Memory B cell (primary cell): ENCODE results near the gene PRR23C.

Experiments used
- ATAC-seq: fragments of 150-1000 bp; cut with Tn5 transposase; 2 replicates; pipeline ENCODE4 v1.10.0; 2021; ENCODE audit warnings: low read depth, mild to moderate bottlenecking, moderate library complexity
- DNase-seq, 2 donors: peaks; one replicate each; pipeline ENCODE4 v3.0.0; 2022; ENCODE audit warnings: low spot score in 2 of 2
- H3K27ac Mint-ChIP-seq: one replicate; pipeline ENCODE4 v1.8.0; 2022; ENCODE audit warnings: mild to moderate bottlenecking, moderate library complexity, mixed read lengths
- H3K27me3 Mint-ChIP-seq: one replicate; pipeline ENCODE4 v1.8.0; 2022; ENCODE audit warnings: mixed read lengths
- H3K36me3 Mint-ChIP-seq: one replicate; pipeline ENCODE4 v1.8.0; 2022; ENCODE audit warnings: mild to moderate bottlenecking, mixed read lengths
- H3K4me1 Mint-ChIP-seq: one replicate; pipeline ENCODE4 v1.8.0; 2022; ENCODE audit warnings: mixed read lengths
- H3K4me3 Mint-ChIP-seq: one replicate; pipeline ENCODE4 v1.8.0; 2022; ENCODE audit warnings: mild to moderate bottlenecking, moderate library complexity, mixed read lengths
- H3K9me3 Mint-ChIP-seq: one replicate; pipeline ENCODE4 v1.8.0; 2022; ENCODE audit warnings: mixed read lengths

PRR23C gene

GRCh38 chr3:139024968-139025367, 19.7 kb downstream of the PRR23C start:
- no peak for DNase-seq
- Mint-ChIP-seq H3K36me3 (no peaks in the 10 kb centered on the region), H3K27ac (no peak overlapping the region), H3K4me3 (no peak overlapping the region), H3K27me3 (no peaks in the 10 kb centered on the region), H3K4me1 (no peaks in the 10 kb centered on the region), H3K9me3 (no peaks in the 10 kb centered on the region)
- no peak for ATAC-seq

- Mint-ChIP-seq H3K27ac (no peak within 1 kb of the TSS), H3K36me3 (no peaks in the 10 kb centered on the region), H3K4me1 (no peaks in the 10 kb centered on the region), H3K4me3 (no peak within 1 kb of the TSS), H3K27me3 (peaks cover 4% of the 10 kb centered on the region), H3K9me3 (peaks cover 2% of the 10 kb centered on the region)
- no peak for ATAC-seq
- DNase-seq: no peak
These were observed 23.8 kb downstream of the PRR23C start, which contains the start of gene PRR23B for GRCh38 chr3:139020868-139021234. TSS of gene PRR23B (minus strand) at chr3:139020926. CDS start at chr3:139020661, 265 bp downstream.

GRCh38 chr3:139020036-139020867, 24.4 kb downstream of the PRR23C start:
- no peaks in the 10 kb centered on the region for H3K36me3 Mint-ChIP-seq
- DNase-seq: no peak
- no peaks in the 10 kb centered on the region for H3K4me1 Mint-ChIP-seq
- H3K27ac Mint-ChIP-seq: no peak overlapping the region
- ATAC-seq: no peak
- H3K4me3 Mint-ChIP-seq: no peak overlapping the region
- peaks cover 4% of the 10 kb centered on the region for H3K27me3 Mint-ChIP-seq
- peaks cover 2% of the 10 kb centered on the region for H3K9me3 Mint-ChIP-seq

- Mint-ChIP-seq H3K9me3 (peaks cover 12% of the 10 kb centered on the region), H3K36me3 (no peaks in the 10 kb centered on the region), H3K4me3 (no peak overlapping the region), H3K4me1 (no peaks in the 10 kb centered on the region), H3K27ac (no peak overlapping the region), H3K27me3 (peaks cover 4% of the 10 kb centered on the region)
- DNase-seq (no peak), ATAC-seq (no peak)
These were observed 28.2 kb downstream of the PRR23C start for GRCh38 chr3:139016430-139017048.

GRCh38 chr3:139006051-139006716, 38.5 kb downstream of the PRR23C start, which contains the start of gene PRR23A:
TSS of gene PRR23A (minus strand) at chr3:139006268. CDS start at chr3:139006268, 0 bp downstream.
- H3K9me3 Mint-ChIP-seq: peaks cover 11% of the 10 kb centered on the region
- DNase-seq (no peak), ATAC-seq (no peak)
- no peaks in the 10 kb centered on the region for H3K4me1 Mint-ChIP-seq
- H3K27ac Mint-ChIP-seq: no peak within 1 kb of the TSS
- no peak within 1 kb of the TSS for H3K4me3 Mint-ChIP-seq
- no peaks in the 10 kb centered on the region for H3K36me3 Mint-ChIP-seq
- H3K27me3 Mint-ChIP-seq: peaks cover 5% of the 10 kb centered on the region

GRCh38 chr3:139005356-139005993, 39.2 kb downstream of the PRR23C start:
- DNase-seq (no peak), ATAC-seq (no peak)
- no peak overlapping the region for H3K27ac Mint-ChIP-seq
- H3K9me3 Mint-ChIP-seq: peaks cover 15% of the 10 kb centered on the region
- peaks cover 5% of the 10 kb centered on the region for H3K27me3 Mint-ChIP-seq
- no peaks in the 10 kb centered on the region for H3K4me1 Mint-ChIP-seq
- H3K36me3 Mint-ChIP-seq: peaks cover 2% of the 10 kb centered on the region
- H3K4me3 Mint-ChIP-seq: no peak overlapping the region

- ATAC-seq: no peak
- Mint-ChIP-seq H3K36me3 (no peaks in the 10 kb centered on the region), H3K27ac (no peak overlapping the region), H3K27me3 (peaks cover 9% of the 10 kb centered on the region), H3K9me3 (peaks cover 1% of the 10 kb centered on the region), H3K4me1 (no peaks in the 10 kb centered on the region), H3K4me3 (no peak overlapping the region)
- no peak for DNase-seq
These were observed 49.0 kb downstream of the PRR23C start for GRCh38 chr3:138995706-138996105.
